ENCODE measurements around the gene RABL2B.

DNA sequence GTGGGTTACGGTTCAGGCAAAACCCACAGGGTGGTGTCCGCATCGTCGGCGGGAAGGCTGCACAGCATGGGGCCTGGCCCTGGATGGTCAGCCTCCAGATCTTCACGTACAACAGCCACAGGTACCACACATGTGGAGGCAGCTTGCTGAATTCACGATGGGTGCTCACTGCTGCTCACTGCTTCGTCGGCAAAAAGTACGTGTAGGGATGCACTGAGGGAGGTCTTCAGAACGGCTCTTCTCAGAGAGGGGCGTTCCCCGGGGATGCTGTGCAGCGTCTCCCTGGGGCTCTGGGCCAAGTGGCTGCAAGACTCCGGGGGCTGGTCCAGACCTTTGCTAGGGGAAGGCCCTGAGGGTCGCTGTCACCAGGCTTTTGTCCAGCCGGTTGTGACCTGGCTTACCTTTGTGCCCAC is 44.2 kb downstream of the RABL2B start:
- TF ChIP-seq ZNF843 (tag by site-specific recombination; IDR thresholded peaks at IDR 0.05) (no peak), ZFP41 (tag by site-specific recombination; IDR thresholded peaks at IDR 0.05; ENCODE audit: borderline replicate concordance) (no peak)
